HUDEP-2 (cell line): ENCODE results near the gene EXOC2.
"Not testable (repeated sequence)": the region's sequence is repeated elsewhere in the genome, so short reads cannot be mapped to it uniquely, and the experiment has no call there.

Source experiments
- DNase-seq, 76 experiments: peaks; one replicate each; lab custom pipeline; 2025; ENCODE audit not compliant: unreplicated experiment in 76 of 76; lab: John Stamatoyannopoulos, UW

The EXOC2 gene

GRCh38 chr6:683742-684440 lies 9.0 kb downstream of the EXOC2 start:
- no peak for DNase-seq

GRCh38 chr6:680666-681340 lies 12.1 kb downstream of the EXOC2 start:
- DNase-seq: no peak

- DNase-seq: no peak
These were observed 12.7 kb downstream of the EXOC2 start for GRCh38 chr6:680251-680650.

- no peak for DNase-seq
These were observed 13.7 kb downstream of the EXOC2 start for GRCh38 chr6:679282-679681.

- no peak for DNase-seq
These were observed 14.4 kb downstream of the EXOC2 start for GRCh38 chr6:678520-678919.

- no peak for DNase-seq
These were observed 15.0 kb downstream of the EXOC2 start for GRCh38 chr6:677919-678318.

- DNase-seq: no peak
These were observed 18.0 kb downstream of the EXOC2 start for GRCh38 chr6:674956-675355.

GRCh38 chr6:674406-674805 lies 18.5 kb downstream of the EXOC2 start:
- DNase-seq: no peak

- DNase-seq: no peak
These were observed 25.5 kb downstream of the EXOC2 start for GRCh38 chr6:667253-667927.

- DNase-seq: no peak
These were observed 27.3 kb downstream of the EXOC2 start for GRCh38 chr6:665403-666267.

- not testable (repeated sequence) for DNase-seq
These were observed 29.2 kb downstream of the EXOC2 start for GRCh38 chr6:663788-664187.

GRCh38 chr6:659716-660581 lies 33.0 kb downstream of the EXOC2 start:
- peak in 14 of 76 experiments; percentile 7 to 49 (median 26) for DNase-seq

GRCh38 chr6:658244-658643 lies 34.7 kb downstream of the EXOC2 start:
- DNase-seq: peak in 5 of 76 experiments; percentile 11 to 23 (median 16)

- no peak for DNase-seq
These were observed 35.2 kb downstream of the EXOC2 start for GRCh38 chr6:657743-658142.

- no peak for DNase-seq
These were observed 36.3 kb downstream of the EXOC2 start, which contains the start of gene HUS1B for GRCh38 chr6:656460-657252. TSS of gene HUS1B (minus strand) at chr6:657100. CDS start at chr6:656944, 156 bp downstream.

- DNase-seq: no peak
These were observed 38.8 kb downstream of the EXOC2 start for GRCh38 chr6:654136-654535.

GRCh38 chr6:652865-653264 lies 40.1 kb downstream of the EXOC2 start:
- DNase-seq: peak in 20 of 76 experiments; percentile 7 to 57 (median 29)

GRCh38 chr6:650098-650497 lies 42.8 kb downstream of the EXOC2 start:
- DNase-seq: no peak

GRCh38 chr6:642805-643204 lies 50.1 kb downstream of the EXOC2 start:
- no peak for DNase-seq
